Measurements from ENCODE around the gene EEF1AKMT4. TPM values are rescaled to one million over a fixed set of nuclear protein-coding genes. Genes with fewer than 3 reads are reported as not detected.

Gene EEF1AKMT4
- total RNA-seq, 1 experiment from 2014 or later: 8.1 TPM

GRCh38 chr3:184238246-184238818 lies 11.1 kb upstream of the EEF1AKMT4 start:
- Histone ChIP-seq H2BK120ac (ENCODE audit: low read depth, low read length, poor library complexity, severe bottlenecking) (no peak overlapping the region), H3K18ac (ENCODE audit: insufficient read length, low read depth, low read length) (no peak overlapping the region), H3K23me2 (ENCODE audit: insufficient read length, low read depth, low read length, poor library complexity, severe bottlenecking) (no peaks in the 10 kb centered on the region), H3K27me3 (ENCODE audit: insufficient read depth, low read length) (no peaks in the 10 kb centered on the region), H4K8ac (replicated peaks; ENCODE audit: insufficient read length, low read depth, low read length) (no peak overlapping the region), H2BK12ac (ENCODE audit: insufficient read length, low read depth, low read length) (no peak overlapping the region), H4K20me1 (ENCODE audit: control insufficient read depth, insufficient read depth, insufficient read length) (no peaks in the 10 kb centered on the region), H4K5ac (ENCODE audit: insufficient read length, low read depth, low read length) (no peak overlapping the region), H3K27ac (ENCODE audit: insufficient read length, low read depth, low read length) (no peak overlapping the region), H3K9me3 (ENCODE audit: control insufficient read depth, low read depth, low read length) (no peaks in the 10 kb centered on the region), H3K4me2 (ENCODE audit: insufficient read depth, insufficient read length, low read length) (no peak overlapping the region), H3K4me1 (ENCODE audit: insufficient read depth, low read length) (no peaks in the 10 kb centered on the region), H3T11ph (ENCODE audit: low read length) (no peak overlapping the region), H3K4ac (ENCODE audit: low read depth, low read length) (no peak overlapping the region), H3K9ac (ENCODE audit: extremely low read depth, insufficient read length, low read length) (no peak overlapping the region), H4K91ac (ENCODE audit: insufficient read length, low read depth, low read length) (no peak overlapping the region), H3K79me1 (ENCODE audit: insufficient read depth, low read depth, low read length, poor library complexity, severe bottlenecking) (no peaks in the 10 kb centered on the region), H2AFZ (ENCODE audit: low read length) (no peak overlapping the region), H3K14ac (ENCODE audit: insufficient read depth, low read length) (no peak overlapping the region), H3K23ac (ENCODE audit: insufficient read length, low read depth, low read length) (no peak overlapping the region), H3K56ac (ENCODE audit: insufficient read length, low read depth, low read length) (no peak overlapping the region), H2AK5ac (ENCODE audit: insufficient read length, low read length) (no peak overlapping the region), H2BK5ac (ENCODE audit: insufficient read length, low read length) (no peak overlapping the region), H2BK15ac (ENCODE audit: low read depth, low read length) (no peak overlapping the region), H2BK20ac (ENCODE audit: low read depth, low read length, poor library complexity, severe bottlenecking) (no peak overlapping the region), H3K79me2 (ENCODE audit: insufficient read depth, low read length) (no peaks in the 10 kb centered on the region)
- Mint-ChIP-seq H3K27me3 (ENCODE audit: low read depth) (peaks cover 8% of the 10 kb centered on the region), H3K9me3 (no peaks in the 10 kb centered on the region), H3K27ac (no peak overlapping the region), H3K36me3 (ENCODE audit: insufficient read depth in 1 of 3, low read depth in 3 of 3) (peaks cover 6 to 14% (median 12%) of the 10 kb centered on the region in 3 experiments; a peak in 6 of 7 replicates), H3K4me1 (0 out of 4 replicates have a peak, but pooled peaks cover 0 to 4% of the 10 kb centered on the region in 2 experiments), H3K4me3 (no peak overlapping the region)
- no peak for DNase-seq
- no peak for TF ChIP-seq CTCF (conservative IDR thresholded peaks at IDR 0.05)
- no CpG with 5 or more reads among the region's 13 CpGs for WGBS (ENCODE audit: extremely low coverage, insufficient read length, low lambda C conversion rate)
